Measurements from ENCODE around the gene PITPNC1. TPM values are rescaled to one million over a fixed set of nuclear protein-coding genes. Genes with fewer than 3 reads are reported as not detected.
"Not testable (repeated sequence)": the region's sequence is repeated elsewhere in the genome, so short reads cannot be mapped to it uniquely, and the experiment has no call there.

PITPNC1 gene
- total RNA-seq, 1 donor from 2014 or later, result 25.4 TPM

GRCh38 chr17:67478401-67479041 is 101.4 kb downstream of the PITPNC1 start:
- ATAC-seq (no peak), DNase-seq (no peak)
- no peak overlapping the region for H3K4me3 ChIP-seq
- H3K9me3 ChIP-seq, result no peaks in the 10 kb centered on the region
- TF ChIP-seq CTCF (IDR thresholded peaks at IDR 0.05), result no peak
- H3K36me3 ChIP-seq, result no peaks in the 10 kb centered on the region
- no peaks in the 10 kb centered on the region for H3K27me3 ChIP-seq
- H3K27ac ChIP-seq, result no peak overlapping the region
- intact Hi-C loops (cut with DNase I), result loop anchor here (5.0 kb wide), 1 partner anchor 96 kb away; no protein-coding TSS in a partner anchor
- peaks cover 17% of the 10 kb centered on the region for H3K4me1 ChIP-seq

GRCh38 chr17:67479148-67479547 is 102.1 kb downstream of the PITPNC1 start:
- TF ChIP-seq CTCF (IDR thresholded peaks at IDR 0.05), result no peak
- Histone ChIP-seq H3K36me3 (no peaks in the 10 kb centered on the region), H3K4me3 (no peak overlapping the region), H3K27me3 (no peaks in the 10 kb centered on the region), H3K27ac (no peak overlapping the region), H3K4me1 (peaks cover 17% of the 10 kb centered on the region), H3K9me3 (no peaks in the 10 kb centered on the region)
- intact Hi-C loops (cut with DNase I), result loop anchor here (5.0 kb wide), 1 partner anchor 97 kb away; no protein-coding TSS in a partner anchor
- DNase-seq (no peak), ATAC-seq (no peak)

- ATAC-seq; H3K27ac ChIP-seq; H3K9me3 ChIP-seq; H3K27me3 ChIP-seq; DNase-seq; H3K4me1 ChIP-seq; H3K4me3 ChIP-seq; H3K36me3 ChIP-seq; intact Hi-C loops (cut with DNase I): not testable (repeated sequence)
Measured at GRCh38 chr17:67480959-67481358, 103.9 kb downstream of the PITPNC1 start.

- DNase-seq (no peak), ATAC-seq (no peak)
- peaks cover 7% of the 10 kb centered on the region for H3K4me1 ChIP-seq
- TF ChIP-seq CTCF (IDR thresholded peaks at IDR 0.05), result no peak
- intact Hi-C loops (cut with DNase I), result no loop called here
- H3K9me3 ChIP-seq, result no peaks in the 10 kb centered on the region
- H3K27ac ChIP-seq, result no peak overlapping the region
- no peaks in the 10 kb centered on the region for H3K36me3 ChIP-seq
- no peaks in the 10 kb centered on the region for H3K27me3 ChIP-seq
- H3K4me3 ChIP-seq, result no peak overlapping the region
Measured at GRCh38 chr17:67481808-67482207, 104.7 kb downstream of the PITPNC1 start.

- Histone ChIP-seq H3K4me1 (peaks cover 7% of the 10 kb centered on the region), H3K9me3 (no peaks in the 10 kb centered on the region), H3K27me3 (no peaks in the 10 kb centered on the region), H3K36me3 (no peaks in the 10 kb centered on the region), H3K4me3 (no peak overlapping the region), H3K27ac (no peak overlapping the region)
- TF ChIP-seq CTCF (IDR thresholded peaks at IDR 0.05), result no peak
- ATAC-seq (no peak), DNase-seq (no peak)
- intact Hi-C loops (cut with DNase I), result no loop called here
Measured at GRCh38 chr17:67482764-67483163, 105.7 kb downstream of the PITPNC1 start.

- no peaks in the 10 kb centered on the region for H3K27me3 ChIP-seq
- intact Hi-C loops (cut with DNase I), result no loop called here
- no peak for ATAC-seq
- no peak overlapping the region for H3K27ac ChIP-seq
- H3K36me3 ChIP-seq, result no peaks in the 10 kb centered on the region
- no peaks in the 10 kb centered on the region for H3K9me3 ChIP-seq
- no peak for TF ChIP-seq CTCF (IDR thresholded peaks at IDR 0.05)
- DNase-seq, result no peak
- peaks cover 7% of the 10 kb centered on the region for H3K4me1 ChIP-seq
- H3K4me3 ChIP-seq, result no peak overlapping the region
Measured at GRCh38 chr17:67484261-67484660, 107.2 kb downstream of the PITPNC1 start.

Measured in upper lobe of right lung (tissue), 1 donor.